A549 (cell line): ENCODE measurements around the gene NDUFAF2. TPM values are rescaled to one million over a fixed set of nuclear protein-coding genes. Genes with fewer than 3 reads are reported as not detected.

Experiments used
- ATAC-seq, 2 experiments: fragments of 200-7000 bp in 1 of 2; fragments of >200 bp in 1 of 2; cut with Nextera tagmentation in 1 of 2; cut with Tn5 transposase in 1 of 2; 3 replicates each; pipeline versions ENCODE4 v1.8.0 to v1.9.1; 2018 to 2020; ENCODE audit warnings: mild to moderate bottlenecking in 1 of 2, moderate library complexity in 1 of 2
- CTCF ChIA-PET: fragments of 300-600 bp; sonication (Branson Sonifier 250); formaldehyde crosslinking; extraction: SDS; loops from one replicate; lab custom pipeline; 2021; ENCODE audit warnings: antibody characterized with exemption, inconsistent platforms; lab: Yijun Ruan, JAX
- POLR2A ChIA-PET: fragments of 350-600 bp; formaldehyde crosslinking; extraction: SDS; loops from one replicate; lab custom pipeline; 2021; ENCODE audit warnings: antibody characterized with exemption, inconsistent platforms; lab: Yijun Ruan, JAX
- DNase-seq, 2 experiments: peaks; one replicate each; pipeline versions ENCODE4 v3.0.0 to v3.0.0-alpha.2; 2011 to 2016; ENCODE audit warnings: low read depth in 1 of 2, low spot score in 1 of 2
- FAIRE-seq: peaks from 2 replicates; lab custom pipeline; 2011; peaks lifted over from hg19 to GRCh38; lab: Jason Lieb, UNC
- H3K27ac ChIP-seq, 2 experiments: fragments of >200 bp; sonication (Bioruptor Twin); formaldehyde crosslinking; 3 replicates each; pipeline ENCODE4 v1.5.1; 2016 to 2017
- H3K4me1 ChIP-seq: fragments of >200 bp; sonication (Bioruptor Twin); formaldehyde crosslinking; 3 replicates; pipeline ENCODE4 v1.6.1; 2016
- H3K4me2 ChIP-seq: fragments of >200 bp; sonication (Bioruptor Twin); formaldehyde crosslinking; 3 replicates; pipeline ENCODE4 v1.6.1; 2016
- H3K4me3 ChIP-seq: fragments of >200 bp; sonication (Bioruptor Twin); formaldehyde crosslinking; 3 replicates; pipeline ENCODE4 v1.5.1; 2016
- H3K9me3 ChIP-seq: fragments of >200 bp; sonication (Bioruptor Twin); formaldehyde crosslinking; 3 replicates; pipeline ENCODE4 v1.6.1; 2016
- ATOH8 ChIP-seq: fragments of 250-450 bp; sonication (Bioruptor Pico); IDR thresholded peaks from 2 replicates; pipeline ENCODE4 v1.5.0; 2020; ENCODE audit warnings: low read depth, mild to moderate bottlenecking, moderate library complexity
- CBX2 ChIP-seq: fragments of 200-600 bp; sonication (generic); IDR thresholded peaks from 2 replicates; pipeline ENCODE4 v1.6.1; 2016; ENCODE audit warnings: low read depth, mild to moderate bottlenecking, borderline replicate concordance
- CEBPB ChIP-seq, 2 experiments: fragments of >200 bp in 1 of 2; sonication (Bioruptor Twin) in 1 of 2; formaldehyde crosslinking in 1 of 2; IDR thresholded peaks; 2 replicates each; pipeline ENCODE4 v1.6.1; 2012 to 2016
- CHD2 ChIP-seq: fragments of 150-350 bp; IDR thresholded peaks from 2 replicates; pipeline ENCODE4 v1.6.1; 2014; ENCODE audit warnings: low read length; ENCODE audit not compliant: partially characterized antibody
- CHD4 ChIP-seq: fragments of 200-600 bp; sonication (generic); IDR thresholded peaks from 2 replicates; pipeline ENCODE4 v1.6.1; 2016; ENCODE audit warnings: antibody characterized with exemption, mild to moderate bottlenecking, borderline replicate concordance
- E2F6 ChIP-seq: IDR thresholded peaks from 2 replicates; pipeline ENCODE4 v1.6.1; 2012; ENCODE audit warnings: low read depth, borderline replicate concordance
- ESRRA ChIP-seq: fragments of 150-350 bp; IDR thresholded peaks from 2 replicates; pipeline ENCODE4 v1.6.1; 2014; ENCODE audit warnings: mild to moderate bottlenecking, low read length, borderline replicate concordance
- FOSB ChIP-seq: fragments of 250-450 bp; sonication (Bioruptor Pico); IDR thresholded peaks from 2 replicates; pipeline ENCODE4 v1.5.0; 2020; ENCODE audit warnings: mild to moderate bottlenecking, moderate library complexity
- FOSL2 ChIP-seq, 2 experiments: fragments of 450-650 bp in 1 of 2; fragments of >200 bp in 1 of 2; sonication (Bioruptor Twin) in 1 of 2; formaldehyde crosslinking; IDR thresholded peaks; 2 replicates each; pipeline versions ENCODE4 v1.5.0 to v1.6.1; 2016 to 2020; ENCODE audit warnings: mild to moderate bottlenecking in 1 of 2, moderate library complexity in 1 of 2
- FOXS1 ChIP-seq: fragments of 250-450 bp; sonication (Bioruptor Pico); IDR thresholded peaks from 2 replicates; pipeline ENCODE4 v1.5.0; 2020; ENCODE audit warnings: mild to moderate bottlenecking, moderate library complexity
- GATA3 ChIP-seq: IDR thresholded peaks from 2 replicates; pipeline ENCODE4 v1.6.1; 2012; ENCODE audit warnings: borderline replicate concordance
- HDAC2 ChIP-seq: fragments of 200-600 bp; sonication (generic); IDR thresholded peaks from 2 replicates; pipeline ENCODE4 v1.6.1; 2016
- HEYL ChIP-seq: fragments of 250-450 bp; sonication (Bioruptor Pico); IDR thresholded peaks from 2 replicates; pipeline ENCODE4 v1.8.0; 2021; ENCODE audit warnings: mild to moderate bottlenecking, moderate library complexity
- HOXA7 ChIP-seq: fragments of 250-450 bp; sonication (Bioruptor Pico); IDR thresholded peaks from 2 replicates; pipeline ENCODE4 v1.5.0; 2020; ENCODE audit warnings: mild to moderate bottlenecking, moderate library complexity
- JUNB ChIP-seq: fragments of >200 bp; sonication (Bioruptor Twin); formaldehyde crosslinking; IDR thresholded peaks from 2 replicates; pipeline ENCODE4 v1.6.1; 2016
- MAX ChIP-seq: IDR thresholded peaks from 2 replicates; pipeline ENCODE4 v1.6.1; 2012
- NFE2L2 ChIP-seq: fragments of 150-350 bp; conservative IDR thresholded peaks from 2 replicates; pipeline ENCODE4 v1.6.1; 2014; ENCODE audit warnings: low read length
- NPAS2 ChIP-seq: fragments of 250-450 bp; sonication (Bioruptor Pico); IDR thresholded peaks from 2 replicates; pipeline ENCODE4 v1.8.0; 2022; ENCODE audit warnings: mild to moderate bottlenecking, moderate library complexity, borderline replicate concordance
- NR3C1 ChIP-seq: fragments of >200 bp; sonication (Bioruptor Twin); formaldehyde crosslinking; IDR thresholded peaks from 3 replicates; pipeline ENCODE4 v1.6.1; 2017
- PBX3 ChIP-seq: IDR thresholded peaks from 2 replicates; pipeline ENCODE4 v1.6.1; 2012
- POLR2A ChIP-seq: IDR thresholded peaks from 2 replicates; pipeline ENCODE4 v1.6.1; 2012; ENCODE audit warnings: mild to moderate bottlenecking, low read length
- POLR2AphosphoS2 ChIP-seq: conservative IDR thresholded peaks from 2 replicates; pipeline ENCODE4 v1.6.1; 2012; ENCODE audit warnings: low read length, improper control_type of control experiment, inconsistent platforms
- USF2 ChIP-seq: fragments of 450-650 bp; IDR thresholded peaks from 2 replicates; pipeline ENCODE4 v1.6.1; 2014; ENCODE audit warnings: antibody characterized with exemption
- ZSCAN20 ChIP-seq: fragments of 250-450 bp; sonication (Bioruptor Pico); IDR thresholded peaks from 2 replicates; pipeline ENCODE4 v1.8.0; 2022; ENCODE audit warnings: mild to moderate bottlenecking, moderate library complexity
- WGBS: methylation state at CpG from one replicate; pipeline ENCODE4 v1.1.6; 2017; ENCODE audit errors: missing lambda C conversion rate; 5-methylcytosine and 5-hydroxymethylcytosine counted together
- polyA plus RNA-seq, 4 experiments: library from polyadenylated mRNA; depleted of rRNA in 3 of 4; stranded (reverse); fragments of >200 nt; fragmentation: RNase III in 1 of 4; extraction: RNeasy Plus Mini Kit Qiagen cat#74134 plus additional on column Dnase treatment in 1 of 4; gene quantifications; 2 replicates in 3 of 4; 3 replicates in 1 of 4; pipeline ENCODE4 v1.2.3, GENCODE V29; 2011 to 2017
- TF ChIP-seq, protein P1 (sequence below): fragments of 200-600 bp; sonication (generic); IDR thresholded peaks from 2 replicates; pipeline ENCODE4 v1.6.1; 2016; ENCODE audit warnings: antibody characterized with exemption, mild to moderate bottlenecking, moderate library complexity
- TF ChIP-seq, protein P2 (sequence below): fragments of >200 bp; sonication (Bioruptor Twin); formaldehyde crosslinking; IDR thresholded peaks from 2 replicates; pipeline ENCODE4 v1.6.1; 2016

NDUFAF2 gene
- polyA plus RNA-seq, 2 of the 4 experiments (the other 2 are of a cell fraction) = 66.1 to 83.7 TPM

DNA sequence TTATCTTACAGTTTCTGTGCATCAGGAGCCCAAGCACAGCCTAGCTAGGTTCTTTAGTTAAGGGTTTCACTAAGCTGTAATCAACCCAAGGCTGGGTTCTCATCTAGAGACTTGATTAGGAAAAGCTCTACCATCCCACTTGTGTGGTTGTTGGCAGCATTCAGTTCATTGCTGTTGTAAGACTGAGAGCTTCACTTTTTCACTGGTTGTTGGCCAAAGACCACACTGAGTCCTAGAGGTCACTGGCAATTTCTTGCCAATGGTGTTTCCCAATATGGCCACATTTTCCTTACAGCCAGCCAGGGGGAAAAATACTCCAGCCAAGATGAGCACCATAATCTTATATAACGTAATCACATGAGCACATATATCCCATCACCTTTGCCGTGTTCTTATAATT, 142.9 kb downstream of the NDUFAF2 start:
- ChIA-PET CTCF (interaction anchor here (0.5 kb wide), 1 partner anchor 720 kb away, joined by 3 read pairs; no protein-coding TSS in a partner anchor), POLR2A (no interaction called here)
- no peak overlapping the region for H3K4me3 ChIP-seq
- WGBS = 97% methylated on average over 2 of the region's 2 CpGs
- H3K4me2 ChIP-seq = no peak overlapping the region
- DNase-seq (no peak), FAIRE-seq (no peak), ATAC-seq (no peak)
- peaks cover 7% of the 10 kb centered on the region; the same call in 2 of the 3 replicates for H3K9me3 ChIP-seq
- TF ChIP-seq ATOH8 (CRISPR knock-in tag) = no peak
- TF ChIP-seq GATA3 = no peak
- no peak for TF ChIP-seq NFE2L2
- TF ChIP-seq NPAS2 (CRISPR knock-in tag) = no peak
- TF ChIP-seq CEBPB (IDR thresholded peaks at IDR 0.05) = no peak
- TF ChIP-seq E2F6 = no peak
- no peak for TF ChIP-seq HEYL (CRISPR knock-in tag)
- no peak for TF ChIP-seq POLR2A
- TF ChIP-seq, protein P1, sequence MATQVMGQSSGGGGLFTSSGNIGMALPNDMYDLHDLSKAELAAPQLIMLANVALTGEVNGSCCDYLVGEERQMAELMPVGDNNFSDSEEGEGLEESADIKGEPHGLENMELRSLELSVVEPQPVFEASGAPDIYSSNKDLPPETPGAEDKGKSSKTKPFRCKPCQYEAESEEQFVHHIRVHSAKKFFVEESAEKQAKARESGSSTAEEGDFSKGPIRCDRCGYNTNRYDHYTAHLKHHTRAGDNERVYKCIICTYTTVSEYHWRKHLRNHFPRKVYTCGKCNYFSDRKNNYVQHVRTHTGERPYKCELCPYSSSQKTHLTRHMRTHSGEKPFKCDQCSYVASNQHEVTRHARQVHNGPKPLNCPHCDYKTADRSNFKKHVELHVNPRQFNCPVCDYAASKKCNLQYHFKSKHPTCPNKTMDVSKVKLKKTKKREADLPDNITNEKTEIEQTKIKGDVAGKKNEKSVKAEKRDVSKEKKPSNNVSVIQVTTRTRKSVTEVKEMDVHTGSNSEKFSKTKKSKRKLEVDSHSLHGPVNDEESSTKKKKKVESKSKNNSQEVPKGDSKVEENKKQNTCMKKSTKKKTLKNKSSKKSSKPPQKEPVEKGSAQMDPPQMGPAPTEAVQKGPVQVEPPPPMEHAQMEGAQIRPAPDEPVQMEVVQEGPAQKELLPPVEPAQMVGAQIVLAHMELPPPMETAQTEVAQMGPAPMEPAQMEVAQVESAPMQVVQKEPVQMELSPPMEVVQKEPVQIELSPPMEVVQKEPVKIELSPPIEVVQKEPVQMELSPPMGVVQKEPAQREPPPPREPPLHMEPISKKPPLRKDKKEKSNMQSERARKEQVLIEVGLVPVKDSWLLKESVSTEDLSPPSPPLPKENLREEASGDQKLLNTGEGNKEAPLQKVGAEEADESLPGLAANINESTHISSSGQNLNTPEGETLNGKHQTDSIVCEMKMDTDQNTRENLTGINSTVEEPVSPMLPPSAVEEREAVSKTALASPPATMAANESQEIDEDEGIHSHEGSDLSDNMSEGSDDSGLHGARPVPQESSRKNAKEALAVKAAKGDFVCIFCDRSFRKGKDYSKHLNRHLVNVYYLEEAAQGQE = no peak
- TF ChIP-seq USF2 = no peak
- no peak for TF ChIP-seq FOSB
- TF ChIP-seq CBX2 = no peak
- no peak for TF ChIP-seq CHD4
- H3K4me1 ChIP-seq = no peaks in the 10 kb centered on the region
- H3K27ac ChIP-seq = no peak overlapping the region

GRCh38 chr5:61089351-61089750, 144.3 kb downstream of the NDUFAF2 start:
- CTCF ChIA-PET = interaction anchor here (0.5 kb wide), 1 partner anchor 335 kb away, joined by 3 read pairs; no protein-coding TSS in a partner anchor
- ATAC-seq = no peak
- no peak for FAIRE-seq
- POLR2A ChIA-PET = no interaction called here
- no peaks in the 10 kb centered on the region for H3K4me1 ChIP-seq
- H3K27ac ChIP-seq = no peak overlapping the region
- no peak overlapping the region for H3K4me2 ChIP-seq
- no peak overlapping the region for H3K4me3 ChIP-seq
- peaks cover 7% of the 10 kb centered on the region; the same call in 2 of the 3 replicates for H3K9me3 ChIP-seq
- 88% methylated on average over 2 of the region's 2 CpGs for WGBS
- DNase-seq = no peak
- TF ChIP-seq JUNB (no peak), NFE2L2 (no peak), ZSCAN20 (no peak), CHD4 (no peak), FOXS1 (no peak), HOXA7 (CRISPR knock-in tag) (no peak), USF2 (no peak), ESRRA (no peak), HDAC2 (no peak), POLR2AphosphoS2 (no peak), MAX (no peak), PBX3 (no peak), CHD2 (no peak), NR3C1 (no peak), FOSL2 (IDR thresholded peaks at IDR 0.05) (no peak), FOSL2 (CRISPR knock-in tag; IDR thresholded peaks at IDR 0.05) (no peak)
- TF ChIP-seq, protein P2, sequence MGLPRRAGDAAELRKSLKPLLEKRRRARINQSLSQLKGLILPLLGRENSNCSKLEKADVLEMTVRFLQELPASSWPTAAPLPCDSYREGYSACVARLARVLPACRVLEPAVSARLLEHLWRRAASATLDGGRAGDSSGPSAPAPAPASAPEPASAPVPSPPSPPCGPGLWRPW = no peak
- TF ChIP-seq, protein P1 = no peak
